HG02943 (cell line): ENCODE measurements around the gene AQP7.
"Not testable (repeated sequence)": the region's sequence is repeated elsewhere in the genome, so short reads cannot be mapped to it uniquely, and the experiment has no call there.

ENCODE experiments used
- ATAC-seq: cut with Tn5 transposase; IDR thresholded peaks from one replicate; pipeline ENCODE4 v1.9.1; 2021; ENCODE audit warnings: mild to moderate bottlenecking, low read depth, moderate library complexity; ENCODE audit not compliant: unreplicated experiment

The AQP7 gene

DNA sequence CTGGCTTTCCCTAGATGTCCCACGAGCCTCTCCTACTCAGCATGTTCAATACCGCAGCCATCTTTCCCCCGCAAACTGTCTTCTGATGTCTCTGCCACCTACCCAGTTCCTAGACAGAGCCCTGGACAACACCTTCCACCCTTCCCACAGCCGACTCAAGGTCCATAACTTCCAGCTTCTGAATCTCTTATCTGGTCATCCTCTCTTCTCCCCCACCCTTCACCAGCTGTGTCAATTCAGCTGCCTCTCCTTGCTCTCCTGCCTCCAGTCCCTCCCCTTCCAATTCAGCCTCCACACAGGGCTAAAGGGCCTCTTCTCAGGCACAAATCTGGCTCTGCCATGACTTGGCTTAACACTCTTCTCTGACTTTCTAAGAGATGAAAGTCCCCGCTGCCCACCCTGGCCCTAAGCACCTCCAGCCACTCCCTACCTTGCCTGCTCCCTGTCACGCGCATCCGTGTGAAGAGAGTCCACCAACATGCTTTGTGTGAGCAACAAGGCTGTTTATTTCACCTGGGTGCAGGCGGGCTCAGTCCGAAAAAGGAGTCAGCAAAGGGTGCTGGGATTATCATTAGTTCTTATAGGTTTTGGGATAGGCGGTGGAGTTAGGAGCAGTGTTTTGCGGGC is 25.2 kb downstream of the AQP7 start:
- no peak for ATAC-seq

GRCh38 chr9:33375841-33376321 is 26.5 kb downstream of the AQP7 start:
- no peak for ATAC-seq

GRCh38 chr9:33375238-33375840 is 27.0 kb downstream of the AQP7 start:
- ATAC-seq = no peak

DNA sequence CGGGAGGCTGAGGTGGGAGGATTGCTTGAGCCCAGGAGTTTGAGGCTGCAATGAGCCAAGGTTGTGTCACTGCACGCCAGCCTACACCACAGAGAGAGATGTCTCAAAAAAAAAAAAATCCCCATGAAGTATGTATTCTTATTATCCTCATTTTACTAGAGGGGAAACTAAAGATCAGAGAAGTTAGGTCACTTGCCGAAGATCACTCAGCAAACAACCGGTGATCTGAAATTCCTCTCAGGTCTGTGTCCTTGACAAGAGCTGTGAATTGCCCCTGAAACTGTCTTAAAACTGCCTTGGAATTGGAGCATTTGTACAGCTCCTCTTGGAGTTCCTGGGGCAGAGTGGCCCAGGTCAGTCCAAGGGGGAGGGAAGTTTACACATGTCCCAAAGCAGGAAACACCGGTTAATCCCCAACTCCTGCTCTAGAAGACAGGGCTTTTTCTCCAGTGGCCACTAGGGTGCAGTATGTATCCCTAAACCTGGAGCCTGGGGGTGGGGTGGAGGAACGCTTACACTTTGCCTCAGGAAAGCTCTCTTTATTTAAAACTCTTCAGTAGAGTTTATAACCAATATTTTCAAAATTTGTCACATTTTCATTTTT is 27.6 kb downstream of the AQP7 start:
- ATAC-seq = no peak

DNA sequence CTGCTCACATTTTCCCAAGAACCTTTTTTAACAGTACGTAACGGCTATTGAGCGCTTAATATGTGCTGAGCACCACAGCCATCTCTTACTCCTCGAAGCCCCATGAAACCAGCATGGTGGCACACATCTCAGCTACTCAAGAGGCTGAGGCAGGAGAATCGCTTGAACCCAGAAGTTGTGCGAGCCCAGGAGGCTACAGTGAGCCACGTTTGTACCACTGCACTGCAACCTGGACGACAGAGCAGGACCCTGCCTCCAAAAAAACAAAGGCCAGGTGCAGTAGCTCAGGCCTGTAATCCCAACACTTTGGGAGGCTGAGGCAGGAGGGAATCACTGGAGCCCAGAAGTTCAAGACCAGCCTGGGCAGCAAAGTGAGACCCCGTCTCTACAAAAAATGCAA is 28.2 kb downstream of the AQP7 start:
- ATAC-seq = no peak

DNA sequence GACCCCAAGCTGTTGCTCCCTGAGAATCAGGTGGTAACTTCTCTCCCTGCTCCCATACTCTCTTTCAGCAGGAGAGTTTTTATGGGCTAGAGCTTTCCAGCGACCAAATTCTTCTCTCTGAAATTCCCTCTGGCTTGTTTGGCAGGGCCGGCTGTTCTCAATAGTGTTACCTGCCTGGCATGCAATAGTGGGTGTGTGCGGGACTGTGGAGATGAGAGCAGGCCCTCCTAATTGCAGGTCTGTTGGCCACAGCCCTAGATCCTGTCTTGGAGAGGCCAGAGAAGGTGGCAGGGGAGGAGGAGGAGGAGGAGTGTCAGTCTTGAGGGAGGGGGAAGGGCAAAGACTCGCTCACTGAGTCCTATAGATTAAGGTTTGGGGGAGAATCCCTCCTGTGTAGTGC is 29.5 kb downstream of the AQP7 start:
- ATAC-seq = no peak

GRCh38 chr9:33366979-33367480 is 35.3 kb downstream of the AQP7 start:
- no peak for ATAC-seq

DNA sequence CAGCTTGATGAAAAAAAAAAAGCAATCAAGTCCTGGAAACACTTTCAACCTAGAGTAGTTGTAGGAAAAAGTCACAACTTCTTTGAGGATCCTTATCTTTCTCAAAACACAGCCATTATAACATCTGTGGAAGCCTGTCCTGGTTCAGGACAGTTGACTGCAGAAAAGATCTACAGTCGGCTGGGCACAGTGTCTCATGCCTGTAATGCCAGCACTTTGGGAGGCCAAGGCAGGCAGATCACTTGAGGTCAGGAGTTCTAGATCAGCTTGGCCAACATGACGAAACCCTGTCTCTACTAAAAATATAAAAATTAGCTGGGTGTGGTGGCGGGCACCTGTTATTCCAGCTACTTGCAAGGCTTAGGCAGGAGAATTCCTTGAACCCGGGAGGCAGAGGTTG is 37.6 kb downstream of the AQP7 start:
- not testable (repeated sequence) for ATAC-seq

GRCh38 chr9:33364127-33364526 is 38.2 kb downstream of the AQP7 start:
- ATAC-seq = no peak

GRCh38 chr9:33358641-33359040 is 43.7 kb downstream of the AQP7 start:
- not testable (repeated sequence) for ATAC-seq

- no peak for ATAC-seq
These were observed 46.4 kb downstream of the AQP7 start for GRCh38 chr9:33355933-33356332.

DNA sequence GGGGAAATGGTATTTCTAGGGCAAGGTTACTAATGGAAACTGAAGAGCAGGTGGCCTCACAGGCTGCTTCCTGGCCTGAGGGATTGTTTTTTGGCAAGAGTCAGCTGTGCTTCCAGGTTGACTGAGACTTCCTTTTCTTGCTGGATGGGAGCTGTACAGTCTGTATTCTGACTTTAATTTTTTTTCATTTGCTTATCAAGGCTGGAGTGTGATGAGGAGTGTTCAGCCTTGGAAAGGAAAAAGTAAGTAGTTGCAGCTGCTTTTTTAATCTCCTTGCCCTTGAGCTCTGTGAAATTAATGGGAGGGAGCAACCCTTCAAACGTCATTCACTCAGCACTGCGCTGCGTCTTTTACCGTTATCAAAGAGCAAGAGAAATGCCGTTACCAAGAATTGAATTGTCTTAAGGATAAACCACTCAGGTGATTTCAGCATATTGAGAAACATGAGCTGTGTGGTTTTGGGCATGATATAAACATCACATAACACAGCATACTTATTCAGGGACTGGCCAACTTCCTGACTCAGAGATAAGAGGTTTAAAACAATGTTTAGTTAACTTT is 47.6 kb downstream of the AQP7 start:
- ATAC-seq = no peak

GRCh38 chr9:33351547-33351946 is 50.8 kb downstream of the AQP7 start:
- no peak for ATAC-seq

- no peak for ATAC-seq
These were observed 52.1 kb downstream of the AQP7 start for GRCh38 chr9:33350310-33350709.

GRCh38 chr9:33349743-33350142 is 52.6 kb downstream of the AQP7 start:
- ATAC-seq = no peak

DNA sequence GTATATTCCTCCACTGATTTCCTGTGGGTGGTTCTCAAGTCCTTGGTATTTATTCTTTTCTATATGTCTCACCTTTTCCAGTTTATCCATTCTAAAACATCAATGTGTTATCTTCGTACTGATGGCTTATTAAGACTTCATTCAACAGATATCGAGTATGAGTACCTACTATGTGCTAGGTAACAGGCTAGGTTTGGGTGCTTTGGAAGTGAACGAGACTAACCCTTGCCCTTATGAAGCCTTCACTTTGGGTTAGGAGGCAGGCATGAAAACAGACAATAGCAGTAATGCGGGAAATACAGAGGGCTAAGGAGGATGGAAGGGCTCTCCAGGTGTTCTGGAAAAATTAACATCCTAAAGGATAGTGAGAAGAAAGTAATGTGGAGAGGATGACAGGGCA is 53.4 kb downstream of the AQP7 start:
- ATAC-seq = no peak

DNA sequence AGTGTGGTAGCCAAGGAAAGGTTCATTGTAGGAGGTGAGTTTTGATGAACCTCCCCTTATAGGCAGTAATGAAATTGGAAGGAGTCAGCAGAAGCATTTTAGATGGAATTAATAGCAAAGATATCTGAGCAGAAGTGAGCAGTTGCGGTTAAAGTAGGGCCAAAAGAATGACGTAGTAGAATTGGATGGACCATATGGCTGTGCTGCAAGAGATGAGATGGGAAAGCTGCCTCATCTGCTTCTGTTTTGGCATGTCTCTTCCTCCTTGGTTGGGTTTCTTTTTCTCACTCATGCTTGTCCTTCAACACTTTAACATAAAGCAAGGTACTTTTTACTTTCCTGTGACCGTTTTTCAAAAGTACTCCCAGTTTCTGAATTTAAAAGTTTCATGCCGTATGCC is 55.8 kb downstream of the AQP7 start:
- ATAC-seq = no peak

DNA sequence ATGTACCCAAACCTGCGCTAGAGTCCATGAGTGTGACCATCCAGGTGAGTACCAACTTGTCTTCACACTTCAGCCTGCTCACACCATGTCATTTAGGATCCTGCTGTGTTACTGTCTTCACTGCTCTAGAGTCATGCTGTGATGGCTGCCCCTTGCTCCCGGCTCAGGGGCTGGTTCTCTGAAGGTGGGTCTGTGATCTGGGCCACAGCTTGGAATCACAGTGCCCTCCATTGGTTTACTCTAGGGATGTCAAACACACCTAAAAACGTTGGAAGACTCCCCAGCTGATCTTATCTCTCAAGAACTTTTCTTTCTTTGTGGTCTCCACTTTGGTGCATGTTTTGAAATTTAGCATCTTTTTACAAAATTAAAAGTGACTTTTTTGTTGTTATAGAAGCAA is 58.2 kb downstream of the AQP7 start:
- ATAC-seq = no peak

- ATAC-seq = no peak
These were observed 61.2 kb downstream of the AQP7 start for GRCh38 chr9:33341182-33341581.

DNA sequence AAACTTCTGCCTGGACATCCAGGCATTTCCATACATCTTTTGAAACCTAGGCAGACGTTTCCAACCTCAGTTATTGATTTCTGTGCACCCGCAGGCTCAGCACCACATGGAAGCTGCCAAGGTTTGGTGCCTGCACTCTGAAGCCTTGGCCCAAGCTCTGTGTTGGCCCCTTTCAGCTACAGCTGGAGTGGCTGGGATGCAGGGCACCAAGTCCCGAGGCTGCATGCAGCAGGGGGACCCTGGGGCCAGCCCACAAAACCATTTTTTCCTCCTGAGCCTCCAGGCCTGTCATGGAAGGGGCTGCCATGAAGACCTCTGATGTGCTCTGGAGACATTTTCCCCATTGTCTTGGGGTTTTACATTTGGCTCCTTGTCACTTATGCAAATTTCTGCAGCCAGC is 62.2 kb downstream of the AQP7 start:
- ATAC-seq = no peak
